HEK293T (cell line): Measurements from ENCODE around the gene FLNA.

ENCODE experiments used
- ELF4 ChIP-seq: fragments of 450-650 bp; IDR thresholded peaks from 2 replicates; pipeline ENCODE4 v1.6.1; 2017; ENCODE audit warnings: antibody characterized with exemption
- FOXA1 ChIP-seq: fragments of 450-650 bp; IDR thresholded peaks from 2 replicates; pipeline ENCODE4 v1.6.1; 2016; ENCODE audit warnings: mild to moderate bottlenecking
- FOXK2 ChIP-seq: fragments of 450-650 bp; IDR thresholded peaks from 2 replicates; pipeline ENCODE4 v1.6.1; 2016; ENCODE audit warnings: mild to moderate bottlenecking
- FOXM1 ChIP-seq: fragments of 450-650 bp; IDR thresholded peaks from 2 replicates; pipeline ENCODE4 v1.6.1; 2017; ENCODE audit warnings: mild to moderate bottlenecking, borderline replicate concordance
- HDGF ChIP-seq: fragments of 450-650 bp; IDR thresholded peaks from 2 replicates; pipeline ENCODE4 v1.6.1; 2017; ENCODE audit warnings: antibody characterized with exemption, borderline replicate concordance
- LEF1 ChIP-seq: fragments of 450-650 bp; IDR thresholded peaks from 2 replicates; pipeline ENCODE4 v1.6.1; 2017; ENCODE audit warnings: mild to moderate bottlenecking, borderline replicate concordance
- SP1 ChIP-seq: fragments of 450-650 bp; IDR thresholded peaks from 2 replicates; pipeline ENCODE4 v1.6.1; 2017
- ZNF384 ChIP-seq: fragments of 450-650 bp; IDR thresholded peaks from 2 replicates; pipeline ENCODE4 v1.6.1; 2016

DNA sequence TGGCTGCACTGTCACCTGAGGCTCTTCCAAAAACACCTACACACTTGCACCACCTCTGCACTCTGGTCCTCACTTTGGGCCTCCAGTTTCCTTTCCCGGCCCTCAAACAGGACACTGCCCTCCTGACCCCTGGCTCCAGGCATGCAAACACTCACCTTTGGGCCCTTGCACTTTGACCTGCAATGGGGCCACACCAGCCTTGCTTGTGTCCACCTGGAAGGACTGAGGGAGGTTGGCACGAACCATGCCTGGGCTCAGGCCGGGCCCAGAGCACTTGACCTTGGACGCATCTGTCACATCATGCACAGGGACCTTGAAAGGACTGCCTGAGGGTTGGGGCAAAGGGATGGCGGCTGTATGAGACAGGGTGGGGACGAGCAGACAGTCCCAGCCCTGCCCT, 15.6 kb downstream of the FLNA start:
- no peak for TF ChIP-seq HDGF
- TF ChIP-seq SP1: no peak
- no peak for TF ChIP-seq FOXA1
- no peak for TF ChIP-seq ZNF384
- no peak for TF ChIP-seq FOXM1
- TF ChIP-seq ELF4: no peak
- TF ChIP-seq FOXK2: no peak
- no peak for TF ChIP-seq LEF1
